SK-N-SH (cell line): ENCODE data around the gene PSMD8.

Experiments used
- EZH2phosphoT487 ChIP-seq: fragments of 200-600 bp; sonication (generic); IDR thresholded peaks from 2 replicates; pipeline ENCODE4 v1.6.1; 2017; ENCODE audit warnings: low read depth, mixed run types, mild to moderate bottlenecking, antibody characterized with exemption, moderate library complexity, borderline replicate concordance
- FOXJ3 ChIP-seq: sonication (generic); formaldehyde crosslinking; IDR thresholded peaks from 2 replicates; pipeline ENCODE4 v1.5.1; 2020; ENCODE audit warnings: mild to moderate bottlenecking, missing genetic modification reagents
- GABPA ChIP-seq: IDR thresholded peaks from 2 replicates; pipeline ENCODE4 v1.4.0; 2012; ENCODE audit warnings: low read depth, mild to moderate bottlenecking
- MXI1 ChIP-seq: IDR thresholded peaks from 2 replicates; pipeline ENCODE4 v1.6.1; 2012; ENCODE audit warnings: mild to moderate bottlenecking, low read depth, low read length, improper control_type of control experiment
- POLR2AphosphoS5 ChIP-seq: IDR thresholded peaks from 2 replicates; pipeline ENCODE4 v1.6.1; 2012; ENCODE audit warnings: low read depth, low read length
- TCF12 ChIP-seq: IDR thresholded peaks from 2 replicates; pipeline ENCODE4 v1.4.0; 2012
- TEAD4 ChIP-seq: IDR thresholded peaks from 2 replicates; pipeline ENCODE4 v1.4.0; 2012; ENCODE audit warnings: mild to moderate bottlenecking, borderline replicate concordance; ENCODE audit not compliant: insufficient read depth
- TF ChIP-seq, protein P1 (sequence below): fragments of 200-600 bp; sonication (generic); IDR thresholded peaks from 2 replicates; pipeline ENCODE4 v1.6.1; 2017; ENCODE audit warnings: antibody characterized with exemption, mild to moderate bottlenecking, moderate library complexity
- TF ChIP-seq, protein P2 (sequence below): IDR thresholded peaks from 2 replicates; pipeline ENCODE4 v1.6.1; 2012; ENCODE audit warnings: mild to moderate bottlenecking, low read depth, low read length, moderate library complexity
- TF ChIP-seq, protein P3 (sequence below): IDR thresholded peaks from 2 replicates; pipeline ENCODE4 v1.4.0; 2012; ENCODE audit warnings: low read depth

DNA sequence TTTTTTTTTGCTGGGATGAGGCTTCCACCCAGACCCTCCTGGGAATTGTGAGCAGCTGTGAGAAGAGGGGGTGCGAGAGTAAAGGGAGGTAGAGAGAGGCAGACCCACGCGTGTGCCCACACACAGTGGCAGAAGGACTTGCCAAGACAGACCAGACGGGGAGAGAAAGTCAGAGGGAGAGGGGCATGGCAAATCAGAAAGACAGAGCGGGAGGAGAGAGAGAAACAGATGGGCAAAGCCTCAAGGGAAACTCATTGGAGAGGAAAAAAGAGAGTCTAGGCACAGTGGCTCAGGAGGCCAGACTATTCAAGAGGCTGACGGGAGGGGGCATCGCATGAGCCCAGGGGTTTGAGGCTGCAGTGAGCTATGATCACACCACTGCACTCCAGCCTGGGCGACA, 21.8 kb upstream of the PSMD8 start:
- TF ChIP-seq, protein P1, sequence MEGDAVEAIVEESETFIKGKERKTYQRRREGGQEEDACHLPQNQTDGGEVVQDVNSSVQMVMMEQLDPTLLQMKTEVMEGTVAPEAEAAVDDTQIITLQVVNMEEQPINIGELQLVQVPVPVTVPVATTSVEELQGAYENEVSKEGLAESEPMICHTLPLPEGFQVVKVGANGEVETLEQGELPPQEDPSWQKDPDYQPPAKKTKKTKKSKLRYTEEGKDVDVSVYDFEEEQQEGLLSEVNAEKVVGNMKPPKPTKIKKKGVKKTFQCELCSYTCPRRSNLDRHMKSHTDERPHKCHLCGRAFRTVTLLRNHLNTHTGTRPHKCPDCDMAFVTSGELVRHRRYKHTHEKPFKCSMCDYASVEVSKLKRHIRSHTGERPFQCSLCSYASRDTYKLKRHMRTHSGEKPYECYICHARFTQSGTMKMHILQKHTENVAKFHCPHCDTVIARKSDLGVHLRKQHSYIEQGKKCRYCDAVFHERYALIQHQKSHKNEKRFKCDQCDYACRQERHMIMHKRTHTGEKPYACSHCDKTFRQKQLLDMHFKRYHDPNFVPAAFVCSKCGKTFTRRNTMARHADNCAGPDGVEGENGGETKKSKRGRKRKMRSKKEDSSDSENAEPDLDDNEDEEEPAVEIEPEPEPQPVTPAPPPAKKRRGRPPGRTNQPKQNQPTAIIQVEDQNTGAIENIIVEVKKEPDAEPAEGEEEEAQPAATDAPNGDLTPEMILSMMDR = no peak
- no peak for TF ChIP-seq TEAD4
- TF ChIP-seq, protein P2, sequence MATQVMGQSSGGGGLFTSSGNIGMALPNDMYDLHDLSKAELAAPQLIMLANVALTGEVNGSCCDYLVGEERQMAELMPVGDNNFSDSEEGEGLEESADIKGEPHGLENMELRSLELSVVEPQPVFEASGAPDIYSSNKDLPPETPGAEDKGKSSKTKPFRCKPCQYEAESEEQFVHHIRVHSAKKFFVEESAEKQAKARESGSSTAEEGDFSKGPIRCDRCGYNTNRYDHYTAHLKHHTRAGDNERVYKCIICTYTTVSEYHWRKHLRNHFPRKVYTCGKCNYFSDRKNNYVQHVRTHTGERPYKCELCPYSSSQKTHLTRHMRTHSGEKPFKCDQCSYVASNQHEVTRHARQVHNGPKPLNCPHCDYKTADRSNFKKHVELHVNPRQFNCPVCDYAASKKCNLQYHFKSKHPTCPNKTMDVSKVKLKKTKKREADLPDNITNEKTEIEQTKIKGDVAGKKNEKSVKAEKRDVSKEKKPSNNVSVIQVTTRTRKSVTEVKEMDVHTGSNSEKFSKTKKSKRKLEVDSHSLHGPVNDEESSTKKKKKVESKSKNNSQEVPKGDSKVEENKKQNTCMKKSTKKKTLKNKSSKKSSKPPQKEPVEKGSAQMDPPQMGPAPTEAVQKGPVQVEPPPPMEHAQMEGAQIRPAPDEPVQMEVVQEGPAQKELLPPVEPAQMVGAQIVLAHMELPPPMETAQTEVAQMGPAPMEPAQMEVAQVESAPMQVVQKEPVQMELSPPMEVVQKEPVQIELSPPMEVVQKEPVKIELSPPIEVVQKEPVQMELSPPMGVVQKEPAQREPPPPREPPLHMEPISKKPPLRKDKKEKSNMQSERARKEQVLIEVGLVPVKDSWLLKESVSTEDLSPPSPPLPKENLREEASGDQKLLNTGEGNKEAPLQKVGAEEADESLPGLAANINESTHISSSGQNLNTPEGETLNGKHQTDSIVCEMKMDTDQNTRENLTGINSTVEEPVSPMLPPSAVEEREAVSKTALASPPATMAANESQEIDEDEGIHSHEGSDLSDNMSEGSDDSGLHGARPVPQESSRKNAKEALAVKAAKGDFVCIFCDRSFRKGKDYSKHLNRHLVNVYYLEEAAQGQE = no peak
- TF ChIP-seq FOXJ3 (CRISPR knock-in tag) = no peak
- TF ChIP-seq GABPA = no peak
- TF ChIP-seq TCF12 = no peak
- no peak for TF ChIP-seq POLR2AphosphoS5
- no peak for TF ChIP-seq MXI1
- TF ChIP-seq, protein P3, sequence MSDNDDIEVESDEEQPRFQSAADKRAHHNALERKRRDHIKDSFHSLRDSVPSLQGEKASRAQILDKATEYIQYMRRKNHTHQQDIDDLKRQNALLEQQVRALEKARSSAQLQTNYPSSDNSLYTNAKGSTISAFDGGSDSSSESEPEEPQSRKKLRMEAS = no peak
- TF ChIP-seq EZH2phosphoT487 = no peak
